Lower lobe of right lung (tissue), 2 donors: ENCODE results near the gene ANO10. TPM values are rescaled to one million over a fixed set of nuclear protein-coding genes. Genes with fewer than 3 reads are reported as not detected.

ENCODE experiments used
- ATAC-seq, 2 donors: fragments of 200-7000 bp; cut with Tn5 transposase; one replicate each; pipeline ENCODE4 v1.9.1; 2020 to 2022; ENCODE audit warnings: mild to moderate bottlenecking in 2 of 2, moderate library complexity in 2 of 2
- DNase-seq: peaks from one replicate; pipeline ENCODE4 v3.0.0-alpha.2; 2020
- H3K27ac ChIP-seq: fragments of 200-600 bp; one replicate; pipeline ENCODE4 v1.8.0; 2022
- H3K27me3 ChIP-seq: fragments of 200-600 bp; one replicate; pipeline ENCODE4 v1.8.0; 2022; ENCODE audit warnings: low read depth
- H3K36me3 ChIP-seq: fragments of 200-600 bp; one replicate; pipeline ENCODE4 v1.8.0; 2022; ENCODE audit warnings: mild to moderate bottlenecking
- H3K4me1 ChIP-seq: fragments of 200-600 bp; one replicate; pipeline ENCODE4 v1.8.0; 2022
- H3K4me3 ChIP-seq: fragments of 200-600 bp; one replicate; pipeline ENCODE4 v1.8.0; 2022; ENCODE audit warnings: mild to moderate bottlenecking
- H3K9me3 ChIP-seq: fragments of 200-600 bp; one replicate; pipeline ENCODE4 v1.8.0; 2022
- CTCF ChIP-seq: fragments of 200-600 bp; IDR thresholded peaks from one replicate; pipeline ENCODE4 v1.8.0; 2022; ENCODE audit warnings: antibody characterized with exemption, mild to moderate bottlenecking
- intact Hi-C: fragments of 100-400 bp; cut with DNase I; formaldehyde crosslinking; loops from one replicate; pipeline ENCODE4 v1.11.0; 2022
- total RNA-seq: library from RNA; stranded (reverse); fragmentation: NEBNext Ultra II Directional; extraction: Animal tissue kit (Norgen Biotek cat#: 25700); gene quantifications from one replicate; pipeline ENCODE4 v1.2.1, GENCODE V29; 2021
- donor health status: DM: no; HTN: yes; CAD: no; lungs with severe emphysema.

ANO10 gene
- total RNA-seq, 1 donor from 2014 or later = 32.3 TPM

DNA sequence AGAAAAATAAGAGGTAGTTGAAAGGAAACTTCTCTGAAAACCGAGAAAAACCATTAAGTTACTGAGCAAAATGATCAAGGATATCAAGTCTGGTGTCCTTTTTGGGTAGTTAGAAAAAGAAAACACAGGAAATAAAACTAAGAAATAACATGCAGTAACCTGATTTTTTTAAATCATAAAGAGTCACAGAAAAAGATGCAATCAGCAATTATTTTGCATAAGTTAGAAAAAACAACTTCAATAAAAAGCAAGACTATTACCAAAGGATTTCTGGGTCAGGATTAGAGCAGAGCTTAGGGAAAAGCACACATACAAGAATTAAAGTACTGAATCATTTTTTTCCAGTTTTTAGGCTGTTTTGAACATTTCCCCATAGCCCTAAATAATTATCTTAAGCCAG, 28.5 kb upstream of the ANO10 start:
- no peaks in the 10 kb centered on the region for H3K27me3 ChIP-seq
- no peaks in the 10 kb centered on the region for H3K36me3 ChIP-seq
- ATAC-seq = no peak
- H3K4me3 ChIP-seq = no peak overlapping the region
- DNase-seq = no peak
- H3K27ac ChIP-seq = no peak overlapping the region
- no peak for TF ChIP-seq CTCF
- no peaks in the 10 kb centered on the region for H3K9me3 ChIP-seq
- no peaks in the 10 kb centered on the region for H3K4me1 ChIP-seq
- intact Hi-C loops = no loop called here

- DNase-seq = no peak
- Histone ChIP-seq H3K4me1 (no peaks in the 10 kb centered on the region), H3K36me3 (no peaks in the 10 kb centered on the region), H3K4me3 (no peak overlapping the region), H3K27me3 (no peaks in the 10 kb centered on the region), H3K9me3 (no peaks in the 10 kb centered on the region), H3K27ac (no peak overlapping the region)
- no peak for TF ChIP-seq CTCF
- intact Hi-C loops = no loop called here
- no peak for ATAC-seq
Observed at GRCh38 chr3:43649365-43649968, 27.7 kb upstream of the ANO10 start.

- no peak overlapping the region for H3K27ac ChIP-seq
- no peak overlapping the region for H3K4me3 ChIP-seq
- ATAC-seq = no peak
- intact Hi-C loops = no loop called here
- H3K27me3 ChIP-seq = no peaks in the 10 kb centered on the region
- no peak for TF ChIP-seq CTCF
- no peaks in the 10 kb centered on the region for H3K9me3 ChIP-seq
- no peaks in the 10 kb centered on the region for H3K4me1 ChIP-seq
- no peaks in the 10 kb centered on the region for H3K36me3 ChIP-seq
- no peak for DNase-seq
Observed at GRCh38 chr3:43648957-43649356, 27.1 kb upstream of the ANO10 start.

- no peak for DNase-seq
- H3K9me3 ChIP-seq = no peaks in the 10 kb centered on the region
- H3K36me3 ChIP-seq = no peaks in the 10 kb centered on the region
- no peak for TF ChIP-seq CTCF
- no peaks in the 10 kb centered on the region for H3K27me3 ChIP-seq
- no peak overlapping the region for H3K4me3 ChIP-seq
- intact Hi-C loops = no loop called here
- H3K27ac ChIP-seq = no peak overlapping the region
- no peak for ATAC-seq
- no peaks in the 10 kb centered on the region for H3K4me1 ChIP-seq
Observed at GRCh38 chr3:43647331-43648166, 25.7 kb upstream of the ANO10 start.

- DNase-seq (no peak), ATAC-seq (no peak)
- Histone ChIP-seq H3K27me3 (no peaks in the 10 kb centered on the region), H3K9me3 (no peaks in the 10 kb centered on the region), H3K27ac (no peak overlapping the region), H3K36me3 (no peaks in the 10 kb centered on the region), H3K4me3 (no peak overlapping the region), H3K4me1 (peaks cover 9% of the 10 kb centered on the region)
- TF ChIP-seq CTCF = no peak
- intact Hi-C loops = no loop called here
Observed at GRCh38 chr3:43644443-43644842, 22.6 kb upstream of the ANO10 start.
